HepG2 (cell line): ENCODE measurements around the gene HIGD1A. TPM values are rescaled to one million over a fixed set of nuclear protein-coding genes. Genes with fewer than 3 reads are reported as not detected.
A peak's percentile ranks its signal among the peaks of the same experiment; 100 is the strongest.

ENCODE experiments used
- DMAP1 ChIP-seq: IDR thresholded peaks from 2 replicates; pipeline ENCODE4 v1.6.1; 2016
- FUBP1 ChIP-seq: sonication (generic); formaldehyde crosslinking; IDR thresholded peaks from 2 replicates; pipeline ENCODE4 v1.5.1; 2020; ENCODE audit warnings: missing genetic modification reagents, mild to moderate bottlenecking, borderline replicate concordance
- GZF1 ChIP-seq: sonication (generic); formaldehyde crosslinking; IDR thresholded peaks from 2 replicates; pipeline ENCODE4 v1.5.1; 2020; ENCODE audit warnings: mild to moderate bottlenecking, missing genetic modification reagents
- HIC2 ChIP-seq: sonication (generic); formaldehyde crosslinking; IDR thresholded peaks from 2 replicates; pipeline ENCODE4 v1.9.0; 2022; ENCODE audit warnings: low read depth, missing genetic modification reagents
- MAFK ChIP-seq, 2 experiments: IDR thresholded peaks in 1 of 2; conservative IDR thresholded peaks in 1 of 2; 2 replicates each; pipeline ENCODE4 v1.6.1; 2011; ENCODE audit warnings: improper control_type of control experiment in 2 of 2, low read length in 2 of 2
- NCOR1 ChIP-seq: fragments of 200-600 bp; sonication (generic); IDR thresholded peaks from 2 replicates; pipeline ENCODE4 v1.7.0; 2017; ENCODE audit warnings: antibody characterized with exemption, low read length, borderline replicate concordance
- POLR2AphosphoS2 ChIP-seq: IDR thresholded peaks from 2 replicates; pipeline ENCODE4 v1.6.1; 2011; ENCODE audit warnings: low read depth, low read length, improper control_type of control experiment
- PRDM4 ChIP-seq: sonication (generic); formaldehyde crosslinking; IDR thresholded peaks from 2 replicates; pipeline ENCODE4 v1.9.0; 2021; ENCODE audit warnings: missing genetic modification reagents, borderline replicate concordance
- RXRA ChIP-seq: sonication (generic); formaldehyde crosslinking; IDR thresholded peaks from 2 replicates; pipeline ENCODE4 v1.5.1; 2020; ENCODE audit warnings: missing genetic modification reagents
- SMAD9 ChIP-seq: sonication (generic); formaldehyde crosslinking; IDR thresholded peaks from 2 replicates; pipeline ENCODE4 v1.5.1; 2020; ENCODE audit warnings: mild to moderate bottlenecking, missing genetic modification reagents
- TOE1 ChIP-seq: sonication (generic); formaldehyde crosslinking; IDR thresholded peaks from 2 replicates; pipeline ENCODE4 v1.4.0; 2020; ENCODE audit warnings: mild to moderate bottlenecking, missing genetic modification reagents
- UBTF ChIP-seq: sonication (generic); formaldehyde crosslinking; IDR thresholded peaks from 2 replicates; pipeline ENCODE4 v1.4.0; 2020; ENCODE audit warnings: mild to moderate bottlenecking, missing genetic modification reagents
- ZGPAT ChIP-seq: IDR thresholded peaks from 2 replicates; pipeline ENCODE4 v1.6.1; 2016; ENCODE audit warnings: mild to moderate bottlenecking
- ZIK1 ChIP-seq: sonication (generic); formaldehyde crosslinking; IDR thresholded peaks from 2 replicates; pipeline ENCODE4 v1.5.0; 2020; ENCODE audit warnings: mild to moderate bottlenecking, low read depth, missing genetic modification reagents, borderline replicate concordance
- ZNF143 ChIP-seq: sonication (generic); formaldehyde crosslinking; IDR thresholded peaks from 2 replicates; pipeline ENCODE4 v1.4.0; 2020; ENCODE audit warnings: missing genetic modification reagents
- ZNF441 ChIP-seq: sonication (generic); formaldehyde crosslinking; IDR thresholded peaks from 2 replicates; pipeline ENCODE4 v1.7.0; 2021; ENCODE audit warnings: missing genetic modification reagents, borderline replicate concordance
- ZNF546 ChIP-seq: sonication (generic); formaldehyde crosslinking; conservative IDR thresholded peaks from 2 replicates; pipeline ENCODE4 v1.8.1; 2023; ENCODE audit warnings: mild to moderate bottlenecking, missing genetic modification reagents
- ZNF790 ChIP-seq: sonication (generic); formaldehyde crosslinking; IDR thresholded peaks from 2 replicates; pipeline ENCODE4 v1.8.0; 2022; ENCODE audit warnings: missing genetic modification reagents, mild to moderate bottlenecking, borderline replicate concordance
- ZNF816 ChIP-seq: sonication (generic); formaldehyde crosslinking; IDR thresholded peaks from 2 replicates; pipeline ENCODE4 v1.8.0; 2022; ENCODE audit warnings: missing genetic modification reagents, mild to moderate bottlenecking, borderline replicate concordance
- polyA plus RNA-seq, 8 experiments: library from polyadenylated mRNA; depleted of rRNA in 3 of 8; stranded (reverse) in 7 of 8; unstranded in 1 of 8; fragments of >200 nt; fragmentation: Illumina TruSeq in 4 of 8; extraction: Trizol in 4 of 8; gene quantifications; 2 replicates each; pipeline versions ENCODE4 v1.2.1 to v1.2.3, GENCODE V29; 2011 to 2016; ENCODE audit warnings: low read depth in 4 of 8, missing spikeins in 1 of 8, mixed read lengths in 1 of 8; ENCODE audit not compliant: insufficient read depth in 1 of 8
- total RNA-seq, 5 experiments: library from RNA; depleted of rRNA; stranded (reverse); fragments of >200 nt; fragmentation: Illumina TruSeq; extraction: Trizol; gene quantifications; 2 replicates each; pipeline ENCODE4 v1.2.3, GENCODE V29; 2016; ENCODE audit warnings: low read depth in 1 of 5

HIGD1A gene
- total and polyA plus RNA-seq, 2 of the 13 experiments (the other 11 are each of a cell fraction or from before 2014, with no cell fraction given), result 222 to 253 TPM

GRCh38 chr3:42755681-42756578 lies 48.4 kb downstream of the HIGD1A start (continued):
- TF ChIP-seq HIC2 (CRISPR knock-in tag) (no peak), TOE1 (CRISPR knock-in tag) (no peak), SMAD9 (CRISPR knock-in tag) (no peak), GZF1 (CRISPR knock-in tag) (no peak), MAFK (conservative IDR thresholded peaks at IDR 0.05 in 1 of 2, IDR thresholded peaks at IDR 0.05 in 1 of 2; ENCODE audit: low read length in 2 of 2) (peak; percentile 99), ZNF546 (CRISPR knock-in tag) (no peak), UBTF (CRISPR knock-in tag) (no peak), POLR2AphosphoS2 (no peak), RXRA (CRISPR knock-in tag) (peak; percentile 93), FUBP1 (no peak), ZNF143 (CRISPR knock-in tag) (no peak), ZIK1 (CRISPR knock-in tag) (no peak), ZNF790 (CRISPR knock-in tag) (no peak), PRDM4 (no peak), NCOR1 (peak; percentile 99), ZNF816 (CRISPR knock-in tag) (no peak), ZGPAT (CRISPR knock-in tag) (peak; percentile 68), DMAP1 (CRISPR knock-in tag) (0 out of 2 replicates have a peak, but pooled peaks have one; percentile 40), ZNF441 (CRISPR knock-in tag) (no peak)
